ENCODE measurements around the gene CD2AP.

Gene CD2AP

GRCh38 chr6:47672816-47673215 lies 195.2 kb downstream of the CD2AP start:
- in situ Hi-C loops (cut with MboI; ENCODE audit: low sequenced_read_pairs) = no loop called here

GRCh38 chr6:47674673-47675072 lies 197.1 kb downstream of the CD2AP start:
- in situ Hi-C loops (cut with MboI; ENCODE audit: low sequenced_read_pairs) = no loop called here
